CD4-positive, alpha-beta T cell treated with Interleukin-15 for 4 hours (primary cell): ENCODE data around the gene BCAR3.

Experiments used
- DNase-seq: peaks from one replicate; pipeline ENCODE4 v3.0.0-alpha.2; 2020; ENCODE audit warnings: low spot score

BCAR3 gene

DNA sequence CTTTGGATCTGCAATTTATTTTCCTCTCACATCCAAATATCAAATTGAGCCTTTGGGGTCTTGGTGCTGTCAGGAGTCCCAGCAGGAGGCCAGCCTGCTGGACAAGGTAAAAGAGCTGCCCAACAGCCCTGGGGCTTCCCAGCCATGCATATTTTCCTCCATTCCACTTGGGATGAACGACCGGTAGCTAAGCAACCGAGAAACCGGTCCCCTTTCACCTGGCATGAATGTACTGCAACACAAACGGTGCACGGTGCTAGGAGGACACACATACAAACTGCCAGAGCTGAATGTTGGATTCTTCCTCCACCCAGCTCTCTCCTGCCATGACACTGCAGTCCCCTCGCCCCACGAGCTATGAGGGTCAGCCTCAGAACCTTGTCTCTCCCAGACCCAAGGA is 42.7 kb downstream of the BCAR3 start:
- no peak for DNase-seq

DNA sequence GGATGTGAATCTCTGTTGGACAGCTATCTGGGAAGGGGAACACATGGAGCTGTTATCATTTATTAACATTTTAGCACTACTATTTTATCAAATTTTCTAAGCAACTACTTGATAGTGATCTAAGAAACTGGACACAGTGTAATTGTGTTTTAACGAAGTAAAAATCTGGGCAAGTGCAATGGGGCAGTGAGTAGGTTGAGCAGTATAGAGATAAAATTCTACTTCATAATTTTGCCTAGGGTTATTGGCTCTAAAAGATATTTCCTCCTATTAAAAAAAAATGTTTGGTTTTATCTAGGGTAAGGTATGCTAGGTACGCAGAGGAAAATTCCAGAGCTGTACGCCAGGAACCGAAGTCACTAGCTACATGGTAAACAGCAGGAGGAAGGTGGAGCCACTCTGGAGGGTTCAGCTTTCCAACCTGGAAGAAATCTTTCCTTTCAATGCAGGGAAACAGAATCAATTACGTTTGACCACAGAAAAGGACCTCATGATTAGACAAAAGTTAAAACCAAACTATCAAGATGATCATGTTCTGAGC is 43.3 kb downstream of the BCAR3 start:
- no peak for DNase-seq

DNA sequence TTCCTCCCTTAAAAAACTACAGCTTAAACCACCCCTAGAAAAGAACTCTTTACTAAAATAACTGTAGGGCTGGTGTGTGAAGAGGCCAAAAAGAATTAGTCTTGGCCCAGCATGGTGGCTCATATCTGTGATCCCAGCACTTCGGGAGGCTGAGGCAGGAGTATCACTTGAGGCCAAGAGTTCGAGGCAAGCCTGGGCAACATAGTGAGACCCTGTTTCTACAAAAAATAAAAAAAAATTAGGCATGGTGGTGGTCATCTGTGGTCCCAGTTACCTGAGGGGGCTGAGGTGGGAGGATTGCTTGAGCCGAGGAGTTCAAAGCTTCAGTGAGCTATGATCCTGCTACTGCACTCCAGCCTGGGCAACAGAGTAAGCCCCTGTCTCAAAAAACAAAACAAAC is 44.9 kb downstream of the BCAR3 start:
- DNase-seq = no peak

DNA sequence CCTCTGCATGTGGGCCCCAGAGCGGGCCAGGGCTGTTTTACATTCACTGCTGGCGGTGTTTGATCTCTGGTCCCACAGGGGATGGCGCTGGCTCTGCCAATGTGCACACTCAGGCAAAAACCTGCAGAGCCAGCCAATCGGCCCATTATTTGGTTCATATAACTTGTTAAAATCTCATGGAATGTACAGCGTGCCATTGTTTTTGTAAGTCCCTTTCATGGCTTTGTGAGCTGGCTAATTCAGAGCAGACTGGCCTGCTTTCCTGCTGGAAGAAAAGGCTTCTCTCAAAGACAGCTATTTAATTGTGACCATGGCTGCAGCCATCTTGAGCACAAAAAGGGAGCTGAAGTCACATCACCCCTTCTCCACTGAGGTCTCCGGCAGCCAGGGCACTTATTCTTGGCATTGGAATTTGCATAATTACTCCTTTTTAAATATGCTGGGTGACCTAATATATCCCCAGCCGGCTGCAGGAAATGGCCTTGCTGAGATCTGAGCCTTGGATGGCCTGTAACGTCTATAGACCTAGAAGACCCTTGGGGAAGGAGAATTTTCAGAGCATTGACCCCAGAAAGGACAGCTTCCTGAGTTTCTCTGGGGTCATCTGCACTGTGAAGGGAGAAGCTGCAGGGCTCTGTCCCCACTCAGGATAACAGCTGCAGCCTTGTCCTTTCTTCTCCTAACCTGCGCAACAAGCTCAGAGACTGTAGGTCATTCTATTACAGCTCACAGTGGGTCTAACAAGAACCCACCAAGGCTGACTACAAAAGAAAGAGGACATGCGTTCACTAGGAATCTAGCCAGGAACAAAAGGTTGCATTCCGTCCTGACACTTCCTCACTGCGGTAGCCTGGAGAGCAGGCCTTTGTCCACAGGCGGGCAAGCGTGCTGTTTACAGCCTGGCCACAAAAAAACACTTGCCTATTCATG is 45.8 kb downstream of the BCAR3 start:
- DNase-seq = no peak

DNA sequence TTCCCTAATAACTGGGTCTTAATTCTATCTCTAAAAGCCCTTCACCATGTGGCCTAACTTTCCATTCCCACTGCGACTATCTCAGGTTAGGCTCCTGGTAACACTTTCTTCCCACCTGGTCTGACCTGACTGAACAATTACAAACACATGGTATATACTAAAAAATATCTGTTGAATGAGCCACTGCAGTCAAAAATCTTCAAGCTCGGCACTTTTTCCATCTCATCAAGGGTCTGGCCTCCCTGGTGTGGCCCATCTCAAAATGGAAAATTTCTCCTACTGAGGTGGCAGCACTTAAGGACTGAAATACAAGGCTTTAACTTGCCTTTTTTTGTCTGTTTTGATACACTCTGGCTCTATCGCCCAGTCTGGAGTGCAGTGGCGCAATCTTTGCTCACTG is 48.3 kb downstream of the BCAR3 start:
- no peak for DNase-seq

DNA sequence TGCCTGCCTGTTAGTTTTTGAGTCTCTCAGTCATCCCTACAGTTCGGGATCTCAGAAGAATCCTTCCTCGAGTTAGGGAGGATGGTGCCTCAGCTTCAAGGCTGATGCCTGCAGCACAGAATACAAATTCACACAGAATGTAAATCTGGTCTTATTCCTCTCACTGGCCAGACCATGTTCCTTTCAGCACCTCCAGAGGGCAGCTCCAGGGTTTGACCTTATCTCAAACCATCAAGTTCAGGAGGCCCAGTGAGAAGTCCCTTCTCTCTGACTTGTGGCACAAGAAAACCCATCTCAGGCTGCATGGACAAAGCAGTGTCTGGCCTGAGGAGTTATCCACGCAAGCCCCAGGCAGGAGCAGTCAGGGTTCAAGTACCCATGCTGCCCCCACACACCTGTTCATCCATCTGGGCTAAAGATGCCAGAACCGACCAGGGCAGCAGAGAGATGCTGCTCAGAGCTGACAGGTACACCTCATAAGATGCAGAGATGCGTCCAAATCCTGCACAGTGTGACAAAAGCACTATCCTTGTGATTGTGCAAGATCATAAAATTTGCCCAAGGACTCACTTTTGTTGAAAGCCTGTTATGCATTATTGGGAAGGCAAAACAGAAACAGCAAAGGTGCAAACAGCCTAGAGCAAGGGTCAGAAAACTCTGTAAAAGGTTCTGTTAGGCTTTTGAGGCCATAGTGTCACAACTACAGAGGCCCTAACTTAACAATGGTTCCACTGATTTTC is 49.8 kb downstream of the BCAR3 start:
- no peak for DNase-seq

DNA sequence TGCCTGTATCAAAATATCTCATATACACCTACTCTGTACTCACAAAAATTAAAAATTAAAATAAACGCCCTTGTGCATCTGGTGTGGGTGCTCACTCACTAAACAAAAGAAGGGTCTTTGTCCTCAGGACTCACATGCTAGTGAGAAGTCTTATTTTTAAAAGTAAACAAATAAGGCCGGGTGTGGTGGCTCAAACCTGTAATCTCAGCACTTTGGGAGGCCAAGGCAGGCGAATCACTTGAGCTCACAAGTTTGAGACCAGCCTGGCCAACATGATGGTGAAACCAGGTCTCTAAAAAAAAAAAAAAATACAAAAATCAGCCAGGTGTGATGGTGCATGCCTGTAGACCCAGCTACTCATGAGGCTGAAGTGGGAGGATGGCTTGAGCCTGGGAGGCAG is 51.5 kb downstream of the BCAR3 start:
- no peak for DNase-seq

DNA sequence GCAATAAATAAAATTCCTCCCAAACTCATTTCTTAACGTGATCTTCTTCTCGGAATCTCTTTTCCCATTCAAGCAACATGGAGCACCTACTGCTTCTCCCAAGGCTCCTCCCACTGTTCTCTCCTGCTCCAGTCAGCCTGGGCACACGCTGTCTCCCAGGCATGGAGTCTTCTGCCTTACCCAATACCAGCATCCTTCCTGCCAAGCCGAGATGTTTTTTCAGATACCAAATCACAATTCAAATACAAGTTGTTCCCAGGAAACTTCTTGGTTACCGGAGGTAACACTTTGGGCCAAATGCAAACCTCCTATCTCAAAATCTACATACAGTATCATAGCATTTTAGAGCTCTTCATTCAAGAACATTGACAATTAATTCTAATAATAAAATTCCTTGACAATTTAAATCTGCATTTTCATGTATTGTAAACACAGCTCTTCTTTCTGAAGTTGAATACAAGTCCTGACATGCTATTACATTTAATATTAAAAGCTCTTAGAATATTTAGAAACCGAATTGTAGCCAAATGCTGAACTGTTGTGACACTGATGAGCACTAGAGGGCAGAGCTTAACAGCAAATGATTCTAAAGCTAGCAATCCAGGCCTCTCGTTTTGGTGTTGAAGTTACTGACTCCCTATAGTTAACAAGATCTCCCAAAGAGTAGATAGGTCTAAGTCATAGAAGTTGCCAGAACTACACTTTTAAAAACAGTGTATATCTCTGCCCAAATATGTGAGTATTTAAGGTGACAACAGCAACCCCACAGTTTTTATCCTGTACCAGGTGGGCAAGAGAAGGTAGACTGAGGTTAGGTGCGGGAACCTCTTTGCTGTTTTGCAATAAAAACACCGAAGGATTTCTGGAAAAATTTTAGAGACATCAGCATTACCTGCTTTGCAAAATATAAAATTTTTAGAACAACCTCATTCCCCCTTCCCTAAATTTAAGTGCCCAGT is 52.3 kb downstream of the BCAR3 start:
- DNase-seq = peak; percentile 67

DNA sequence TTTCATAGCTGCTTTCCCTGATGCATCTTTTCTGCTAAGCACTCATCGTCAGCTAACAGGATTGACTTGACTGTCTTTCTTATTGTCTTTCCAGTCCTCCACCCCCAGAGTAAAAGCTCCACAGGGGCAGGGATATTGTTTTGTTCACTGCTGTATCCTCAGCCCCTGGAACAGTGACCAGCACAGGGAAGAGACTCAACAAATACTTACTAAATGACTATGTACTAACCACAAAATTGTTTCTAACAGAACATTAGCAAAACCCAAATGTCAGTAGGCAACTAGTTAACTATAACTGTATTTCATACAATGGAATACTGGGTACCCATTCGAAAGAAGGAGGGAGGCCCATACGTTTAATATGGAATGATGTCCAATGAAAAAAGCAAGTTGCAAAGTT is 53.0 kb downstream of the BCAR3 start:
- DNase-seq = no peak

DNA sequence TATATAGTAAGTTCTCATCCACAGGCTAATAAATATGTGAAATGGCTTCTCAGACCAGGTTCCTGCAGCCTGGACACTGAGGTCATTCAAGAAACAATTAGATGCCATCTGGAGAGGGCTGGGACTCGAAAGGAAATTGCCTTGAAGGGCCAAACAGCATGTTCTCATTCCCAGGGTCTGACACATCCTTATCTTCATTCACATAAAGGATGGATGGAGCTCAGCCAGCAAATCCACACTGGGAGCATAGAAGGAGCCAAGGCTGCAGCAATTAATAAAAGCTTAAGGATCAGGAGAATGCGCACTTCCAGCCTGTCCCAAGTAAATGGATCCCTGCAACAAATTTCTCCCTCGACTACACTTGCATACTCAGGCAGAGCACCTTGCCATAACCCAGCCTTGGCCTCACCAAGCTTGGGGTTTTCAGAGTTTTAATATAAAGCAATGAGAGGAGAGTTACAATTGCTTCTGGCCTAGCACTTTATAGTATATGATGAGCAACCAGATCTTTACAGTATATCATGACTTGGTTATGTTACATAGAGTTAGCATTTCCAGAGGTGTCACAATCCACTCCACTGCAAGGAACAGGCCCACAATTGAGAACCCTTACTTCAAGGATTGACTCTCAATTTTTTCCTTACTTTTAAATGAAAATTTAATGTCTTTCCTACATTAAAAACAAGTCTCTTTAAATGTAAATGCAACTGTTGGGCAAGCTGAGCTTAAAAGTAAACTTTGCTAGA is 55.9 kb downstream of the BCAR3 start:
- no peak for DNase-seq

DNA sequence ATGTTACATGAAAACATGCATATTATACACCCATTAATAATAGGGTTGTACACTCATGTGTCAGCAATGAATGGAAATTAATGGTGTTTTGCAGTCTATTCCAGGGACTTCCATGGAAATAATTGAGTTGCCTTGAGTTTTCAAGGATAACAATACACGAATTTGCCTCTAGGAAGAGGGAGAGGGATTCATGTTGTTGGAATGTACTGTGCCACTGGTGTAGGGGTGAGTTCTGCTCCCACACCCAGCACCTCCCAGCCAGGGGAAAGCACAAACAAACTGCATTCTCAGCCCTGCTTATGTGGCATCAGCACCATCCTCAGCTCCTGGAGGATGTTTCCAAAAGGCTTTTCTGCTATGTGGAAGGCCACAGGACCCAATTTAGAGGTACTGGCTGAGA is 57.8 kb downstream of the BCAR3 start:
- DNase-seq = no peak

DNA sequence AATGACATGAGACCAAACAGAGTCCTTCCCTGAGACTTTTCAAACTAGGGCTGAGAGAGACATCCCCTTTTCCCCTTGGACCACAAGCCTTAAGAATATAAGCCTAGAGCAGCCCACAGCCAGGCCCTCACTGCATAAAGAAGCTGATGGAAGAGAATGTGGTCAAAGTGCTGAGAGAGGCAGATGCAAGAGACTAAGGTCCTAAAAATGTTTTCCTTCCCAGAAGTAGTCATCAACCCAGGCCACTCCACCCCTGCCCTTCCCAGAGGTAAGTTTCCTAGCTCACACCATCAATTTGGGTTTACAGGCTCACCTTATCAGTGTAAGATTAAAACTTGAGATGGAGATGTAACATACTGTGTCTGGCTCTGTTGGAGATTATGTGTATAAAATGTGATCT is 58.2 kb downstream of the BCAR3 start:
- DNase-seq = no peak

DNA sequence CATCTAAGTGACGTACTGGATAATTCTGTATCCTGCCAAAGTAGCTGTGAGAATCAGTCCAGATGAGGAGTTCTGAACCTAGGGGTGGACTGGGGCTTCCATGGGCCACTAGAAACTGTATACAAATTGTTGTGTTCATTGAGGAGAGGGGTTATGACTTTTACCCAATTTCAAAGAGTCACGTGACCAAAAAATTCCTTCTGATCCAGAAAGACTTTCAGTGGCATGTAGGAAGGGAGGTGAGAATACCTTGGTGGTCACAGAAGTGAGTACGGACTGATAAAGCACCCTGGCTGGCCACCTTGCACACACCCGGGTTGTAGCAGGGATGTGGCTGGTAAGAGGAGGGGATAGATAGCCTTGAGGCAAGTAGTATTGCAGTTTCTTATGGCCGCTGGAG is 60.4 kb downstream of the BCAR3 start:
- DNase-seq = no peak

DNA sequence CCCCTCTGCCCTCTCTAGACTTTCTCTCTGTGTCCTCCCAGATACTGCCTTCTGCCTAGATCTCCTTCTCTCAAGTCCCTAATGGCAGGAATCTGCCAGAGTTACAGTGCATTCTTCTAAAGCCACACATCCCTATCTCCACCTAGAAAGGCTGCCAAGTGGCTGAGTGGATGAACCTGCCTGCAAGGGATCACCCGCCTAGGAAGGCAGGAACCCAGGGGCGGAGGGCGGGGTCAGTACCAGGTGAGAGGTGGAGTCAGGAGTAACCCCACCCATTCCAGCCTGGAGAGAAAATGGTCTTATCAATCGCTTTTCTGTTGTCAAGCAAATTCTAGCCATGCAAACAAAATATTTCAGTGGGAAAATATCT is 60.8 kb downstream of the BCAR3 start:
- DNase-seq = no peak

DNA sequence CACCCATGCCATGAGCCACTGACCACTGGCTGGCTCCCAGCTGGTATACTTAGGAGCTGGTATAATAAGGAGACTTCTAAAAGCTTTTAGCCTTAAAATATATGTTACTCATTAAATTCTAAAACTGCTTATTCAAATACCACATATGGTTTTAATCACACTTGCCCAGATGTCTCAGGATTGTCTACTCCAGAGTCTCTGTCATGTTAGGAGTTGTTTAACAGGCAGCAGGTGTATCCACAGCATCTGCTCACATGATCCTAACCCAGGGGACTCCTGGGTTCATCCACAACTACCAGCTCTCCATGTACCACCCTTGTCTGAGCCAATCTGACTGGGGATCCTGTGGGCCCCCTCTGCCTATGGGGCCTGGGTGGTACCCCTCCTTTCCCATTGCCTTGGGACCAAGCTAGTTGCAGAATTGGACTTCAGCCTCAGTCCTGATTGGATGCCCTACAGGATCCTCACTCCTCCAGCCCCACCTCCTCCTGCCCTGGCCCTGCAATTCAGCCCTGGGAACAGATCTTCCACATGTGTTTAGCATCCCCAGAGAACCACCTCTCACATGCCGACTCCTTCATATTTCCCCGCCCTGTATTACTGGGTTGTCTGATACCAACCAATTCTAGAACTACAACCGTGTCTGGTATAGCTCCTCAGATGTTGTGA is 61.3 kb downstream of the BCAR3 start:
- DNase-seq = no peak

DNA sequence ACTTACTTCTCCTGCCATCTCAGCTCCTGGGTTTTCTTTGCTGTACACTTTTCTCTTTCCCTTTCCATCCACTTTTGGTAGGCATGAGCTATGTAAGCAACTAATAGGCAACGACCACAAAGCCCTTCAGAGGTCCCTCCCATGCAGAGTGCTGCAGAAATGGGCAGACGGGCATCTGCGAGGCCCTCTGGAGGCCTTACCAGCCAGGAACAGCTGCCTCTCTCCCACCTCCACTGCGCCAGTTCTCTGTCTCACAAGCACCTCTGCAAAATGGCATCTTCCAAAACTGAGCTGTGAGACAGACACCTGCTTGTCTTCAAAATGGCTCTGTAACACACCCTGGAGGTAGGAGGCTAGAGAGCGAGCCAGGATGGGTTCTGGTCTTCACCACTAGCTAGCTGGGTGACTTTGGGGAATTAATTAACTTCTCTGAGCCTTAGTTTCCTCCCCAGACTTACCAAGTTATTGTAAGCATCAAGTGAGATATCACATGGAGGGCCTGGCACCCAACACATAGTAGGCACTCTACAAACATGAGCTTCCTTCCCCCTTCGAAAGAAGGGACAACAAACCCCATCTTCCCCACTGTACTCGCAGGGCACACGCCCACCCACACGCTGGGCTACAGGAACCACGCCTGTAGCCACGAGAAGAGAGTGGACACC is 62.0 kb downstream of the BCAR3 start:
- DNase-seq = no peak

DNA sequence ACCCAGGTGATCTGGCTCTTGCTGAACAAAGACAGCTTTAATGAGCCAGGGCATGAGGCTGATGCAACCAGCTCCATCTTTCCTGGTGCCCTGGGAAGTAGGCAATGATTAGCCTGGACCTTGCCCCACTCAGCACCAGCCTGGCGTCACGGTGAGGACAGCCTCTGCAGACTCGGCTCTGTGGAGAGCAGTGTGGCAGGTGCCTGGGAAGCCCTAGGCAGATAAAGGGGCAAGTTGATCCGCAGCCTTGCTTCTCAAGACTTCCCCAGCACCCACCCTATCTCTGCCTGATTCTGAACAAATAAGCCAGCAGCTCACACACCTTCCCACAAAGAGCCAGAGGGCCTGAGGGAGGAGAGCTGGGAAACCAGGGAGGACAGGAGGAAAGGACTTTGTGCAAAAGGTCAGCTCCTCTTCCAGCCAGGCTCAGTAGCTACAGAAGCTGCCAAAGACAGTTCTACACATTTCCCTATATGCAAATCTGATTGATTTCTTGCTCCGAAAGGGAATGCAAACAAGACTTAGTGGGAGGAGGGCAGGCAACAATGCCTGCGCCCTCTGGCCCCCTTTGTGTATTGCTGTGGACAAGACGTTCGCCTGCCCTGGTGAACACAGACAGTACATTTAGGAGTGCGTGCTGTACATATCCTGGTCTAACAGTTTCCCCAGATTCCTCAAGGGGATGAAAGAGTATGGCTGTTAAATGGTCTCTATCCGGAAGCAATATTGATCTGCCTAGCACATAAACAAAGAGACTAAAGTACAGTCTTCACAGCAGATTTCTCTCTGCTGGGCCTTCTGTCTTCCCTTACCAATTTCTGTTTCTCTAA is 63.8 kb downstream of the BCAR3 start:
- no peak for DNase-seq

DNA sequence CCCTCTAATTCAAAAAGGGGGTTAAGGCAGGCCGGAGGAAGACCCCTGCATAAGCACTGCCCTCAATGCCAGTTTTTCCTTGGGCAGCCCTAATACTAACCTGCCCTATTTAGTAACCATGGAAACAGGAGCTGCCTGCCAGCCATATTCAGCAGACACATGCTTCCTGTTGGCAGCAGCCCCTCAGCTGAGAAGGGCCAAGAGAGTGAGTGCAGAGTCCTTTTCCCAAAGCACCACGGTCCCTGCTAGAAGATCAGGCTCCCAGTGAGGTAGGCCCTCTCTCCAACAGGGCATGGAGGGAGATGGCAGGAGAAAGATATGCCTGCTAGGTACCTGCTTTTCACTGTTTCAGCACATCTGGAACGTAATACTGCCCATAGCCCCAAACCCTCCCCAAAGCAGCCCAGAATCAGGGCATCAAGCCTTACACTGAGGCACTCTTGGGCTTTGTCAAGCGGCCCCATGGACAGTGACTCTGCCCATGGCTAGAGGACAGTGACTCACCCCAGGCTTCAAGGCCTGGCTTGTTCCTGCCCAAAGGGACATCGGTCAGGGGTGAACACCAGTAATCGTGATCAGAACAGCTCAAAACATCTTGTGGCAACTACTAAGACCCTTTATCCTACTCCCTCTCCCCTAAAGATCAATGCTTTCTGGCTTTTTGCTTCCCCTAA is 64.5 kb downstream of the BCAR3 start:
- DNase-seq = no peak
